ENCODE measurements around the gene ATG9B. TPM values are rescaled to one million over a fixed set of nuclear protein-coding genes. Genes with fewer than 3 reads are reported as not detected.
"Not testable (repeated sequence)": the region's sequence is repeated elsewhere in the genome, so short reads cannot be mapped to it uniquely, and the experiment has no call there.

The ATG9B gene
- total RNA-seq, 1 donor from 2014 or later, result 25.8 TPM

DNA sequence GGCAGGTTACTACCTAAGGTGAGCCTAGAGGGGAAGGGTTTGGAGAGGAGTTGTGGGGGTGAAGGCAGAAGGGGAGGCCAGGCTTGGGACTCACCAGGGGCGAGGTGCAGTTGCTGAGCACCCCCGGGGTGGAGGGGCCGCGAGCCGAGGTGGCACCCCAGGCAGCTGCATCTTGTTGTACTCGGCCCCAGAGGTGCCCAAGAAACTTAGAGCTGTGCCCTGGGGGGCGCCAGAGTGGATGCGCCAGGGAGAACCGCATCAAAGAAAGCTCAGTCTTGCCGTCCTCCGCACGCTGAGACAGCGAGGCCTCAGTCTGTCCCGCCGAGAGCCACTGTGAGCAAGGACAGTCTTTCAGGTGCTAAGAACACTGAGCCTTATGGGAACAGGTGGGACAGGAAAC lies 7.4 kb downstream of the ATG9B start:
- DNase-seq, result no peak

DNA sequence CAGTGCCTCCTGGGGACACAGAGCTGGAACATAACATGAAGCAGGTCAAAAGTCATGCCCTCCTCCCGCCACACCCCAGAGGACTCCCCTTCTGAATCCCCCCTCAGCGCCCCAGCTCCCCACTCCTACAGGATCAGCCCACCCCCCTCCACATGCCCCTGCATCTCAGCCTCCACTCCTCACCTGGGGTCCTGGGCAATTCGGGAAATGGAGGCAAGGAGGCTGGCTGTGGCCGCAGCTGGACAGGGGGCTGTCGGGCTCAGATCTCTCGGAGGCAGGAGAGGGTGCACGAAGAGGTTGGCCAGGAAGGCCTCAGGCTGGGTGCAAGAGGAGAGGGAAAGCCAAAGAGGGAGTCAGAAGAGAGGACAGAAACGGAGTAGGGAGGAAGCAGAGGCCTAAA lies 7.8 kb downstream of the ATG9B start:
- no peak for DNase-seq

DNA sequence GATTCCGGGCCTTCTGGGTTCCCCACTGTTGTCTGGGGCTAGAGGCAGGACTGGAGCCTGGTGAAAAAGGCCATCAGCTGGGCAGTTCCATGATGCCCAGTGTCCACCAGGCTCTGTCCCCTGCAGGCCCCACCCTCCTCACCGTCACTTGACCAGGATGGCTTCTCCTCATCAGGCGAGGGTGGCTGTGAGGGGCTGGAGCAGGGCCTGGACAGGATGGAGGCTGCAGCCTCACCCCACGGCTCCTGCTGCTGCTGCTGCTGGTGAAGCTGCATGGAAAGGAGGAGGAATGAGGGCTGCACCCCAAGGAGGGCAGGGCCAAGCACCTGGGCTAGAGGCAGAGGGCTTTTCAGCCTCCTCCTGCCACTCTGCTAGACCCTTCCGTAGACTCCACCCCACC lies 8.3 kb downstream of the ATG9B start:
- no peak for DNase-seq

GRCh38 chr7:151014950-151015349 lies 9.3 kb downstream of the ATG9B start:
- DNase-seq, result peak; percentile 59

GRCh38 chr7:151013733-151014497 lies 10.4 kb downstream of the ATG9B start:
- DNase-seq, result peak; percentile 90

GRCh38 chr7:151013356-151013732 lies 10.9 kb downstream of the ATG9B start:
- DNase-seq, result no peak

DNA sequence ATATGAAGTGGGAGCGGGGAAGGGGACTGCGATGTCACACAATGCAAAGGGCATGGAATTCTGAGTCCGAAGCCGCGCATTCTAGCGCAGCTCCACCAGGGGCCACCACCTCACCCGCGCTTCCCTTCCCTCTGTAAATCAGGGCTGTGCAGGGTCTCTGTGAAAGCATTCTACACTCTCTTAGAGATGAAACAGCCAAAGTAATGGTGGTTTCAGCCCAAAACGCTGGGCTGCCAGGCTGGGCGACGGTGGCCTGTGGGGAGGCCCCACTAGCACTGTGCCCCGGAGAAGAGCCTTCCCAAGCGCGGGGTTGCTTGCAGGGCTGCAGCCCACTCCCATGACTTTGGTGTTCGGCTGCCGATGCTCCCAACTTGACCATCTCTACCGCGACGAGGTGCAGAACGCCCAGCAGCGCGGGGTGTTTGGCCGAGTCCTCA lies 11.4 kb downstream of the ATG9B start:
- DNase-seq, result peak; percentile 72

GRCh38 chr7:151012031-151012692 lies 12.1 kb downstream of the ATG9B start:
- DNase-seq, result no peak

DNA sequence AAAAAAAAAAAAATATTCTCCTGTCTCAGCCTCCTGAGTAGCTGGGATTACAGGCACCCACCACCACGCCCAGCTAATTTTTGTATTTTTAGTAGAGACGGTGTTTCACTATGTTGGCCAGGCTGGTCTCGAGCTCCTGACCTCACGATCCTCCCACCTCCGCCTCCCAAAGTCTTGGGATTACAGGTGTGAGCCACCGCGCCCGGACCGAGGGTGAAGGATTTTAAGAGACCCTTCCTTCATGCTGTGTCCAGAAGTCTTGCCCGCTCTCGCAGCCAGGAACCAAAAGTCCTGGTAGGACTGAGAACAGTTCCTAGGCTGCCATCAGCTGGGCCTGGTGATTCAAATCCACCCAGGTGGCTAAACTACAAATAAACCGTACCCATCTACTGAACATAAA lies 12.7 kb downstream of the ATG9B start:
- DNase-seq, result not testable (repeated sequence)

- no peak for DNase-seq
Measured at GRCh38 chr7:151011097-151011409, 13.2 kb downstream of the ATG9B start.

- DNase-seq, result no peak
Measured at GRCh38 chr7:151010307-151011096, 13.8 kb downstream of the ATG9B start.

- DNase-seq, result no peak
Measured at GRCh38 chr7:151010037-151010306, 14.3 kb downstream of the ATG9B start.

DNA sequence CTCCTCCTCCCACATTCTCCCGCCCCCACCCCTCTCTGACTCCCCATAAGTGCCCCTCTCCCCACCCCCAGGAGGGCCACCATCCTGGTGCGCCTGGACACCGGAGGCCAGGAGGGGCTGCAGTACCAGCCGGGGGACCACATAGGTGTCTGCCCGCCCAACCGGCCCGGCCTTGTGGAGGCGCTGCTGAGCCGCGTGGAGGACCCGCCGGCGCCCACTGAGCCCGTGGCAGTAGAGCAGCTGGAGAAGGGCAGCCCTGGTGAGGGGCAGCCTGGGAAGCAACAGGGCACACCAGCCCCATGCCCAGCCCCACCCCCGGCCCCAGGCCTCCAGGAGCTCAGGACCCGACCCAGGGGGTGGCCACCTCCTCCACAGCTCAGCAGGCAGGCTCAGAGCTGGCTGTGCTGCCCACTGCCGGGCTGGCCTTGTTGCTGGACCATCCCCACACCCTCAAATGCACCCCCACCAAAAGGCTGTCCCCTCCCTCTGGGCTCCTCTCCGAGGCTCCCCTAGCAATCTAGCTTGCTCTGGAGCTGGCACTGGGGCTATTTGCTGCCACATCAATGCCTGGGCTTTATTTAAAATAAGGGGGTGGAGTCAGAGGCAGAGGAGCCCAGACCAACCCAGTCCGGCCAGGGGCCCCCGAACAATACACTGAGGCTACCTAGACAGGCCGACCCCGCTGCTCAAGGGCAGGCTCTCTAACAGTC lies 14.8 kb downstream of the ATG9B start:
- no peak for DNase-seq

DNA sequence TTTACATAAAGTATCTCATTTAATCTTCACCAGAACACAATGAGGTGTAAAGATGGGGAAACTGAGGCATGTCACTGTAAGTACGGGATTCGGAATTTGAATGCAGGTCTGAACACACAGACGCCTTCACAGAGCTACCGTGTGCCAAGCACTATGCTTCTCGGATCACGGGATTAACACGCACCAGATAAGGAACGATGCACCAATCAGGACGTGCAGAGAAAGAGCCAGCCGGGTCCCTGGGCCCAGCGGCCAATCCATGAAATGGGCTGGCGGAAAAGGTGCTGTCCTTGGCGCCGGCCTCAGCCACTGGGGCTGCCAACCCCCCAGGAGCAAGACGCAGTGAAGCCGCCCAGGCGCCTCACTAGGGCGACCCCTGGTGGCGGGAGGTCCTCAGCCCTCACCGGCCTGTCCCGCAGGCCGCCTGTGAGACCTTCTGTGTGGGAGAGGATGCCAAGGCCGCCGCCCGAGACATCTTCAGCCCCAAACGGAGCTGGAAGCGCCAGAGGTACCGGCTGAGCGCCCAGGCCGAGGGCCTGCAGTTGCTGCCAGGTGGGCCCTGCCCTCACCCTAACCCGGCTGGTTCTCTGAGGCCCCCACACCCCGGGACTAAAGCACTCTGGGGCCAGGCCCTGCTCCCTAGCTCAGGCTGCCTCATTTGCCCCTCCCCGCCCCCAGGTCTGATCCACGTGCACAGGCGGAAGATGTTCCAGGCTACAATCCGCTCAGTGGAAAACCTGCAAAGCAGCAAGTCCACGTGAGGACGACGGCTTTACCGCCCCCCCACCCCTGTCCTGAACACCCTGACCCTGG lies 15.6 kb downstream of the ATG9B start:
- no peak for DNase-seq

GRCh38 chr7:151008143-151008510 lies 16.2 kb downstream of the ATG9B start:
- no peak for DNase-seq

DNA sequence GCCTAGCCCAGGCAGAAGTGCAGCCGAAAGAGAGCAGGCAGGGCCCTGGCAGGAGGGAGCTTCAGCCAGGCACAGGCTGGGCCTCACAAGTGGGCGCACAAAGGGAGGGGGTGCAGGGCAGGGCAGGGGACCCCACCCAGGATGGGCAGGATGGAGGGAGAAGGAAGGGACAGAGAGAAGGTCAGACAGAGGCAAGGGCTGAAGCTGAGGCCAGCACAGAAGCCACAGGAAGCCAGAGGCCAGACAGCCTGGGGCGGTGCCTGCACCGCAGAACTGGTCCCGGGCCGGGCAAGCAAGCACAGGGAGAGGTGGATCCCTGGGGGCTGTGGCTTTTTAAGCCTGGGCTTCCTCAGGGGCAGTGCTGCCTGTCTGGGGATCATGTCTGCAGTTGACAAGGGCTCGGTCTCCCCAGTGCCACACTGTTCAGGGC lies 16.8 kb downstream of the ATG9B start:
- no peak for DNase-seq

GRCh38 chr7:151006590-151007300 lies 17.5 kb downstream of the ATG9B start:
- DNase-seq, result no peak

DNA sequence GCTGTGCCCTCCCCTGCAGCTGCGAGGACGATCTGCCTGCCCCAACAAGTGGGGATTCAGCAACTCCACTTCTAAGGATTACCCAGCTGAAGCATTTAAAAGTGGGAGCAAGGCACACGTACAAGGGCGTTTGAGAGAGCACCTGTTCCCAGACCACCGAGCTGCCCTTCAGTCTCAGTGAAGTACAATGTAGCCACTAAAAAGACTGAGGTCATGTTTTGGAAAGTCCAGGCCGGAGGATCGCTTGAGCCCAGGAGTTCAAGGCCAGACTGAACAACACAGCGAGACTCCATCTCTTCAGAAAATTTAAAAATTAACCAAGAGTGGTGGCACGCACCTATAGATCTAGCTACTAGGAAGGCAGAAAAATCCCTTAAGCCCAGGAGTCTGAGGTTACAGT lies 18.7 kb downstream of the ATG9B start:
- no peak for DNase-seq

DNA sequence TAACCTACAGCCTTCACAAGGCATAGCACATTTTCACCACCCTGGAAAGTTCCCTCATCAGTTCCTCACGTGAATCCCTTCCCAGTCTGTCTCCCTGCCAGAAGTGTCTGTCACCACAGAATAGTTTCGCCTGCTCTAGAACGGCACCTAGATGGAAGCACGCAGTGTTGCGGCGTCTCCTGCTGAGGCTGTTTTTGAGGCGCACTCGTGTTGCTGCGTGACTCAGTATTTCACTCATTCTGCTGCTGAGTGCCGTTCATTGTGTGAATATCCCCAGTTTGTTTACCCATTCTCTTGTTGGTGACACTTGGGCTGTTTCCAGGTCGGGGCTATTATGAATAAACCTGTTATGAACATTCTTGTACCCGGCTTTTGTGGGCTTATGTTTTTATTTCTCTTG lies 20.7 kb downstream of the ATG9B start:
- DNase-seq, result no peak

DNA sequence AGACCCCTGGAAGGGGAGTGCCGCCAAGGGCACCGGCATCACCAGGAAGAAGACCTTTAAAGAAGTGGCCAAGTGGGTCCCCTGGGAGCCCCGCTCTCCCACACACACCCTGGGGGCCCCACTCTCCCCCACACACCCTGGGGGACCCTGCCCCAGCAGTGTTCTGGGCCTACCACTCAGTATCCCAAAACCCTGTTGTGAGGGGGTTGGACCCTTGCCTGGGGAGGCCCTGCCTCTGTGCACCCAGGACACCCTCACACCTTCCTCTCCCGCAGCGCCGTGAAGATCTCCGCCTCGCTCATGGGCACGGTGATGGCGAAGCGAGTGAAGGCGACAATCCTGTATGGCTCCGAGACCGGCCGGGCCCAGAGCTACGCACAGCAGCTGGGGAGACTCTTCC lies 22.7 kb downstream of the ATG9B start:
- no peak for DNase-seq

- no peak for DNase-seq
Measured at GRCh38 chr7:151000897-151001495, 23.3 kb downstream of the ATG9B start.

Data from tongue (tissue), 2 donors.